Measurements from ENCODE around the gene DDX52. TPM values are rescaled to one million over a fixed set of nuclear protein-coding genes. Genes with fewer than 3 reads are reported as not detected.

Gene DDX52
- total RNA-seq, 6 donors from 2014 or later, result 9.0 to 24.9 (median 14.2) TPM

GRCh38 chr17:37673386-37673785, 30.1 kb upstream of the DDX52 start:
- no peaks in the 10 kb centered on the region for H3K9me3 ChIP-seq
- H3K4me3 ChIP-seq, result no peak overlapping the region
- TF ChIP-seq POLR2A (IDR thresholded peaks at IDR 0.05), result no peak
- TF ChIP-seq POLR2AphosphoS5 (IDR thresholded peaks at IDR 0.05), result no peak
- TF ChIP-seq EP300 (IDR thresholded peaks at IDR 0.05), result no peak
- TF ChIP-seq, protein P1, sequence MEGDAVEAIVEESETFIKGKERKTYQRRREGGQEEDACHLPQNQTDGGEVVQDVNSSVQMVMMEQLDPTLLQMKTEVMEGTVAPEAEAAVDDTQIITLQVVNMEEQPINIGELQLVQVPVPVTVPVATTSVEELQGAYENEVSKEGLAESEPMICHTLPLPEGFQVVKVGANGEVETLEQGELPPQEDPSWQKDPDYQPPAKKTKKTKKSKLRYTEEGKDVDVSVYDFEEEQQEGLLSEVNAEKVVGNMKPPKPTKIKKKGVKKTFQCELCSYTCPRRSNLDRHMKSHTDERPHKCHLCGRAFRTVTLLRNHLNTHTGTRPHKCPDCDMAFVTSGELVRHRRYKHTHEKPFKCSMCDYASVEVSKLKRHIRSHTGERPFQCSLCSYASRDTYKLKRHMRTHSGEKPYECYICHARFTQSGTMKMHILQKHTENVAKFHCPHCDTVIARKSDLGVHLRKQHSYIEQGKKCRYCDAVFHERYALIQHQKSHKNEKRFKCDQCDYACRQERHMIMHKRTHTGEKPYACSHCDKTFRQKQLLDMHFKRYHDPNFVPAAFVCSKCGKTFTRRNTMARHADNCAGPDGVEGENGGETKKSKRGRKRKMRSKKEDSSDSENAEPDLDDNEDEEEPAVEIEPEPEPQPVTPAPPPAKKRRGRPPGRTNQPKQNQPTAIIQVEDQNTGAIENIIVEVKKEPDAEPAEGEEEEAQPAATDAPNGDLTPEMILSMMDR (IDR thresholded peaks at IDR 0.05), result no peak
- no peaks in the 10 kb centered on the region for H3K36me3 ChIP-seq
- no peak overlapping the region for H3K27ac ChIP-seq
- ATAC-seq (ENCODE audit: low FRiP score in 2 of 2) (no peak), DNase-seq (no peak)
- WGBS, 2 donors, result 90 to 97% methylated on average over 2 of the region's 2 CpGs
- H3K27me3 ChIP-seq, result no peaks in the 10 kb centered on the region
- H3K4me1 ChIP-seq, result no peaks in the 10 kb centered on the region

GRCh38 chr17:37672548-37673078, 29.4 kb upstream of the DDX52 start:
- DNase-seq, result no peak
- no peak for ATAC-seq (ENCODE audit: low FRiP score in 2 of 2)
- Histone ChIP-seq H3K27me3 (no peaks in the 10 kb centered on the region), H3K4me3 (no peak overlapping the region), H3K9me3 (no peaks in the 10 kb centered on the region), H3K36me3 (no peaks in the 10 kb centered on the region), H3K27ac (no peak overlapping the region), H3K4me1 (no peaks in the 10 kb centered on the region)
- 64 to 79% methylated on average over 2 to 3 of the region's 3 CpGs for WGBS, 2 donors
- TF ChIP-seq POLR2A (IDR thresholded peaks at IDR 0.05) (no peak), POLR2AphosphoS5 (IDR thresholded peaks at IDR 0.05) (no peak), EP300 (IDR thresholded peaks at IDR 0.05) (no peak)
- TF ChIP-seq, protein P1 (IDR thresholded peaks at IDR 0.05), result no peak

- H3K9me3 ChIP-seq, result no peaks in the 10 kb centered on the region
- ATAC-seq (ENCODE audit: low FRiP score in 2 of 2), result no peak
- H3K27ac ChIP-seq, result no peak overlapping the region
- DNase-seq, result no peak
- no peak overlapping the region for H3K4me3 ChIP-seq
- no peaks in the 10 kb centered on the region for H3K4me1 ChIP-seq
- WGBS, 2 donors, result 45 to 89% methylated on average over 2 of the region's 2 CpGs
- H3K27me3 ChIP-seq, result no peaks in the 10 kb centered on the region
- H3K36me3 ChIP-seq, result no peaks in the 10 kb centered on the region
- TF ChIP-seq POLR2AphosphoS5 (IDR thresholded peaks at IDR 0.05) (no peak), EP300 (IDR thresholded peaks at IDR 0.05) (no peak), POLR2A (IDR thresholded peaks at IDR 0.05) (no peak)
- TF ChIP-seq, protein P1 (IDR thresholded peaks at IDR 0.05), result no peak
Observed at GRCh38 chr17:37671824-37672547, 28.7 kb upstream of the DDX52 start.

DNA sequence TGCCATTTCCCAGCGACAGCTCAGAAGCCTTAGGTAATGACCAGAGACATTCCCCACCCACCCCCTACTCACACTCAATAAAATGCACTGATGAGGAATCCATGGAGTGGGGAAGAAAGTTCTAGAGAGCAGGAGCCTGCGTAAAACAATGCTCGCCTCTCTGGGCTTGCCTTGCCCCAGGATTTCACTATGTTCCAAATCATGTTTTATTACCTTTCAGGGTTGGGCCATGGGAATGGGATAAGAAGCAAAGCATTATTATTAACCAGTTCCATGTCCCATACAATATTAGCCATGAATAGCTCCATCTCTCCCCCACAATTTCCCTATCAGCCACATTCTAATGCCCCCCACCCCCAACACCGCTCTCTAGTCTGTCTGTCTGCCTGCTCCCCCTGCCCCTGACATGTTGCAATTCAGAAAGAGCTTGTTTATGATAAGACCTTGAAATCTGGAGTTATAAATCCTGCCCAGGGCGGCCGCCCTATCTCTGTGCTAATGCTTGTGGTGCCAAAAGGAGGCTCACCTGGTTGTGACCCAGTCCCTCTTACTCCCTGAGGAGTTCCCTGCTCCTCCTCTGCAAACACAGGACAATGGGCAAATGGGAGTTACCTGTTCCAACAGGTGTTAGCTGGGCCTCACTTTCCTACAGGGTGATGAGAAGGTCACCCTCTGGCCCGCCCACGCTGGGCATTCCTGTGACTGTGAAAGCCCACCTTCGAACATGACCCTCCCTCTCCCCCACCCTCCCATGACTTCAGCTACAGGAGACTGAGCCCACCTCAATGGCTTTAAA, 28.0 kb upstream of the DDX52 start:
- H3K4me1 ChIP-seq, result no peaks in the 10 kb centered on the region
- H3K4me3 ChIP-seq, result no peak overlapping the region
- ATAC-seq (ENCODE audit: low FRiP score in 2 of 2) (no peak), DNase-seq (no peak)
- H3K9me3 ChIP-seq, result no peaks in the 10 kb centered on the region
- TF ChIP-seq EP300 (IDR thresholded peaks at IDR 0.05) (no peak), POLR2A (IDR thresholded peaks at IDR 0.05) (no peak), POLR2AphosphoS5 (IDR thresholded peaks at IDR 0.05) (no peak)
- TF ChIP-seq, protein P1 (IDR thresholded peaks at IDR 0.05), result no peak
- H3K27me3 ChIP-seq, result no peaks in the 10 kb centered on the region
- WGBS, 2 donors, result 83 to 87% methylated on average over 7 to 9 of the region's 9 CpGs
- H3K27ac ChIP-seq, result no peak overlapping the region
- H3K36me3 ChIP-seq, result no peaks in the 10 kb centered on the region
